DOHH2 (cell line): ENCODE measurements around the gene USHBP1.
A peak's percentile ranks its signal among the peaks of the same experiment; 100 is the strongest.

ENCODE experiments used
- H3F3A ChIP-seq: fragments of 200-600 bp; sonication (generic), shearing (Covaris generic); 2 replicates; pipeline ENCODE4 v1.6.0; 2016; ENCODE audit warnings: antibody characterized with exemption, mild to moderate bottlenecking; ENCODE audit not compliant: control insufficient read depth, insufficient read depth
- H3K27ac ChIP-seq: fragments of 200-600 bp; sonication (generic); 2 replicates; pipeline ENCODE4 v1.5.1; 2014; ENCODE audit warnings: low read depth, mild to moderate bottlenecking, low read length, moderate library complexity
- H3K27me3 ChIP-seq: fragments of 200-600 bp; sonication (generic); 2 replicates; pipeline ENCODE4 v1.6.1; 2014; ENCODE audit warnings: mild to moderate bottlenecking, low read length, mixed read lengths; ENCODE audit not compliant: control insufficient read depth
- H3K36me3 ChIP-seq: fragments of 200-600 bp; sonication (generic); 2 replicates; pipeline ENCODE4 v1.6.1; 2014; ENCODE audit warnings: mild to moderate bottlenecking, low read length, moderate library complexity, mixed read lengths; ENCODE audit not compliant: control insufficient read depth
- H3K4me1 ChIP-seq: fragments of 200-600 bp; sonication (generic); 2 replicates; pipeline ENCODE4 v1.6.1; 2014; ENCODE audit warnings: mild to moderate bottlenecking, low read length, mixed read lengths; ENCODE audit not compliant: control insufficient read depth
- H3K4me2 ChIP-seq: fragments of 200-600 bp; sonication (generic); 2 replicates; pipeline ENCODE4 v1.6.0; 2014; ENCODE audit warnings: mild to moderate bottlenecking, low read length, moderate library complexity
- H3K4me3 ChIP-seq: fragments of 200-600 bp; sonication (generic); 2 replicates; pipeline ENCODE4 v1.5.1; 2014; ENCODE audit warnings: mild to moderate bottlenecking, low read length, mixed read lengths
- H3K79me2 ChIP-seq: fragments of 200-600 bp; sonication (generic); 2 replicates; pipeline ENCODE4 v1.6.1; 2014; ENCODE audit warnings: mild to moderate bottlenecking, low read length, mixed read lengths; ENCODE audit not compliant: control insufficient read depth
- H3K9me2 ChIP-seq: fragments of 200-600 bp; sonication (generic); replicated peaks from 2 replicates; pipeline ENCODE4 v1.6.1; 2014; ENCODE audit warnings: mild to moderate bottlenecking, low read length, mixed read lengths; ENCODE audit not compliant: control insufficient read depth
- H3K9me3 ChIP-seq: fragments of 200-600 bp; sonication (generic); 2 replicates; pipeline ENCODE4 v1.6.1; 2014; ENCODE audit warnings: antibody characterized with exemption, low read length, mixed read lengths; ENCODE audit not compliant: control insufficient read depth, insufficient read depth
- H4K20me1 ChIP-seq: fragments of 200-600 bp; sonication (generic); 2 replicates; pipeline ENCODE4 v1.6.0; 2014; ENCODE audit warnings: low read depth, mild to moderate bottlenecking, antibody characterized with exemption, low read length, moderate library complexity; ENCODE audit not compliant: control insufficient read depth, insufficient read depth
- EZH2phosphoT487 ChIP-seq: fragments of 200-600 bp; sonication (generic); IDR thresholded peaks from 2 replicates; pipeline ENCODE4 v1.6.1; 2017; ENCODE audit warnings: borderline replicate concordance, mild to moderate bottlenecking, antibody characterized with exemption, low read length, moderate library complexity, mixed read lengths
- TF ChIP-seq, protein P1 (sequence below): fragments of 200-600 bp; sonication (generic); IDR thresholded peaks from one replicate; pipeline ENCODE4 v1.5.1; 2014; ENCODE audit warnings: antibody characterized with exemption, mild to moderate bottlenecking, low read depth, low read length; ENCODE audit not compliant: poor library complexity, severe bottlenecking

Gene USHBP1

DNA sequence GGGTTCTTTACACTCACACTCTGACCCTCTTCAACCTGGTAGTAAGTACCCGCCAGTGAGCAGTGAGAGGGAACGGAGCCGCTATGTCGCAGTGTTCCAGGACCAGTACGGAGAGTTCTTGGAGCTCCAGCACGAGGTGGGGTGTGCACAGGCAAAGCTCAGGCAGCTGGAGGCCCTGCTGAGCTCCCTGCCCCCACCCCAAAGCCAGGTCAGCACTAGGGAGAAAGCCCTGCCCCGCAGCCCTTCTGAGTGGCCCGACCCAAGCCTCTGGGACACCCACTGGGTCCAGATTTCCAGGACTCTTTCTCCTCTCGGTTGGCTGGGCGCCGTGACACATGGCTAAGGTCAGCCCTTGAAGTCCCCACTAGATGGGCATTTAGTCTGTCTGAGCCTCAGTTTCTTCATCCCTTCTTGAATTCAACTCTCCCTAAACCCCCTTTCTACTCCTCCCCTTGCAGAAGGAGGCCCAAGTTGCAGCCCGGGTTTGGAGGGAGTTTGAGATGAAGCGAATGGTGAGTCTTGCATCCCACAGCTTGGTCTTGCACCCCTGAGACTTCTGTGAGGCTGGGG is 36.7 kb downstream of the USHBP1 start:
- Histone ChIP-seq H3K9me3 (no peaks in the 10 kb centered on the region), H4K20me1 (no peaks in the 10 kb centered on the region), H3K9me2 (no peaks in the 10 kb centered on the region), H3K27ac (no peak overlapping the region), H3K4me3 (no peak overlapping the region; the same call in 1 of the 2 replicates), H3K79me2 (peaks cover 12% of the 10 kb centered on the region), H3K4me1 (peaks cover 14% of the 10 kb centered on the region), H3K27me3 (no peaks in the 10 kb centered on the region), H3F3A (peaks cover 14% of the 10 kb centered on the region), H3K36me3 (peaks cover 36% of the 10 kb centered on the region), H3K4me2 (peak overlapping the region; percentile 75)
- TF ChIP-seq EZH2phosphoT487: no peak
- TF ChIP-seq, protein P1, sequence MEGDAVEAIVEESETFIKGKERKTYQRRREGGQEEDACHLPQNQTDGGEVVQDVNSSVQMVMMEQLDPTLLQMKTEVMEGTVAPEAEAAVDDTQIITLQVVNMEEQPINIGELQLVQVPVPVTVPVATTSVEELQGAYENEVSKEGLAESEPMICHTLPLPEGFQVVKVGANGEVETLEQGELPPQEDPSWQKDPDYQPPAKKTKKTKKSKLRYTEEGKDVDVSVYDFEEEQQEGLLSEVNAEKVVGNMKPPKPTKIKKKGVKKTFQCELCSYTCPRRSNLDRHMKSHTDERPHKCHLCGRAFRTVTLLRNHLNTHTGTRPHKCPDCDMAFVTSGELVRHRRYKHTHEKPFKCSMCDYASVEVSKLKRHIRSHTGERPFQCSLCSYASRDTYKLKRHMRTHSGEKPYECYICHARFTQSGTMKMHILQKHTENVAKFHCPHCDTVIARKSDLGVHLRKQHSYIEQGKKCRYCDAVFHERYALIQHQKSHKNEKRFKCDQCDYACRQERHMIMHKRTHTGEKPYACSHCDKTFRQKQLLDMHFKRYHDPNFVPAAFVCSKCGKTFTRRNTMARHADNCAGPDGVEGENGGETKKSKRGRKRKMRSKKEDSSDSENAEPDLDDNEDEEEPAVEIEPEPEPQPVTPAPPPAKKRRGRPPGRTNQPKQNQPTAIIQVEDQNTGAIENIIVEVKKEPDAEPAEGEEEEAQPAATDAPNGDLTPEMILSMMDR: no peak

DNA sequence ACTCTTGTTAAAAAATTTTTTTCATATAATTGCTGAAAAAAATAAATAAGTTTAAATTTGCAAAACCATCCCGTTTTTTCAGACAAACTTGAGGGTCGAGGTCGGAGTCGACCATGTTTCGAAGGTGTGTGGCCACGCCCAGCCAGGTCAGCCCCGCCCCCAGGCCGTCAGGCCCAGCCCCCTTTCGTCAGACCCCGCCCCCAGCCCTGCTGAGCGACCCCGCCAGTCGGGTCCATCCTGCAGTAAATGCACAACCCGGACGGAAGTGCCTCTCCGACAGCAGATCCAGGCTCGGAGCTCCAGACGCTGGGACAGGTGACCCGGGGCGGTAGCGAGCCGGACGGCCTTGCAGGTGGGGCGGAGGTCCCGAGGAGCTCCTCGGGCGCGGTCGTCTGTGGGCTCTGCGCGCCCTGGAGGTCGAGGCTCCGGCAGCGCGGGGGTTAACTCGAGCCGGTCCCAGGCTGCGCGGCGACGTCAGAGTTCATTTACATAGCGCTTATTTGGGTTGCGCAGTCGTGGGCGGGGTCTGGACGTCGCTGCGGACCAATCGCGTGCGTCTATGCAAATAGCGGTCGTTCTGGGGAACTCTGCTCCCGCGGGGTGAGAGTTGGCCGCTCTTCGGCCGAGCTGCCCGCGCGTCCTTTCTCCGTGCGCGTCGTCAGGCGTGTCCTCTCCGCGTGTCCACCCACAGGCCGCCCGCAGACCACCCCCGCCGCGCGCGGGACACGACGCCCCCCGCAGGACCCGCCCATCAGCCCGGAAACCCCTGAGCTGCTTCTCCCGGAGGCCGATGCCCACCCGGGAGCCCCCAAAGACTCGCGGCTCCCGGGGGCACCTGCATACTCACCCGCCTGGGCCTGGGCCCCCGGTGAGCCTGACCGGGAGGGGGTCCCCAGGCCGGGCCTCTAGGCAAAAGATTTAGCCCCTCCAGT is 38.3 kb downstream of the USHBP1 start, which contains the start of gene OCEL1:
TSS of gene OCEL1 (plus strand) at position 225 of the 932 bp plus-strand sequence. CDS start at position 247, 22 bp downstream.
- peaks cover 8% of the 10 kb centered on the region for H3K79me2 ChIP-seq
- no peaks in the 10 kb centered on the region for H3K27me3 ChIP-seq
- peak within 1 kb of the TSS; percentile 75 for H3K4me2 ChIP-seq
- no peaks in the 10 kb centered on the region for H3K9me3 ChIP-seq
- TF ChIP-seq, protein P1: no peak
- TF ChIP-seq EZH2phosphoT487: no peak
- peak within 1 kb of the TSS; percentile 65 for H3K27ac ChIP-seq
- H3F3A ChIP-seq: peaks cover 16% of the 10 kb centered on the region
- peaks cover 14% of the 10 kb centered on the region for H3K4me1 ChIP-seq
- H3K9me2 ChIP-seq: no peaks in the 10 kb centered on the region
- H3K4me3 ChIP-seq: peak within 1 kb of the TSS; percentile 90
- H4K20me1 ChIP-seq: no peaks in the 10 kb centered on the region
- peaks cover 22% of the 10 kb centered on the region for H3K36me3 ChIP-seq

DNA sequence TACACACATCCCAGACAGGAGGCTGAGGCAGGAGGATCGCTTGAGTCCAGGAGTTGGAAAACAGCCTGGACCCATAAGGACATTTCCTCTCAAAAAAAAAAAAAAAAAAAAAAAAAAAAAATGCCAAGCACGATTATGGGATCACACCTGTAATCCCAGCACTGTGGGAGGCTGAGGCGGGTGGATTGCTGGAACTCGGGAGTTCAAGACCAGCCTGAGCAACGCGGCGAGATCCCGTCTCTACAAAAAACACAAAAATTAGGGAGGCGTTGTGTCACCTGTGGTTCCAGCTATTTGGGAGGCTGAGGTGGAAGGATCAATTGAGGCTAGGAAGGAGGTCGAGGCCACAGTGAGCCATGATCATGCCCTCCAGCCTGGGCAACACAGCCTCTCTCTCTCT is 39.5 kb downstream of the USHBP1 start:
- Histone ChIP-seq H3K27ac (no peak overlapping the region), H3K27me3 (no peaks in the 10 kb centered on the region), H3K79me2 (peaks cover 8% of the 10 kb centered on the region), H4K20me1 (no peaks in the 10 kb centered on the region), H3K9me3 (no peaks in the 10 kb centered on the region), H3K9me2 (no peaks in the 10 kb centered on the region), H3K4me1 (peaks cover 14% of the 10 kb centered on the region), H3F3A (peaks cover 16% of the 10 kb centered on the region), H3K4me3 (no peak overlapping the region), H3K36me3 (peaks cover 12% of the 10 kb centered on the region), H3K4me2 (no peak overlapping the region; the same call in 1 of the 2 replicates)
- TF ChIP-seq EZH2phosphoT487: no peak
